Right lobe of liver (tissue), 6 donors: ENCODE data around the gene AADAC. TPM values are rescaled to one million over a fixed set of nuclear protein-coding genes. Genes with fewer than 3 reads are reported as not detected.
A peak's percentile ranks its signal among the peaks of the same experiment; 100 is the strongest.

Experiments
- ATAC-seq, 4 donors: fragments of 200-7000 bp; cut with Tn5 transposase; one replicate each; pipeline ENCODE4 v1.9.1; 2020; ENCODE audit warnings: mild to moderate bottlenecking in 4 of 4, moderate library complexity in 4 of 4
- DNase-seq, 3 donors: peaks; one replicate each; pipeline ENCODE4 v3.0.0-alpha.2; 2020
- H3K27ac ChIP-seq, 3 donors: fragments of 200-600 bp; one replicate each; pipeline ENCODE4 v1.8.0; 2022
- H3K27me3 ChIP-seq, 2 donors: fragments of 200-600 bp; one replicate each; pipeline ENCODE4 v1.8.0; 2022
- H3K36me3 ChIP-seq, 4 donors: fragments of 200-600 bp; sonication (generic) in 1 of 4; one replicate each; pipeline versions ENCODE4 v1.5.1 to v1.8.0; 2017 to 2022; ENCODE audit warnings: control low read depth in 1 of 4
- H3K4me1 ChIP-seq, 4 donors: fragments of 200-600 bp; sonication (generic) in 1 of 4; one replicate each; pipeline versions ENCODE4 v1.5.1 to v1.8.0; 2017 to 2022; ENCODE audit warnings: control low read depth in 1 of 4
- H3K4me3 ChIP-seq, 3 donors: fragments of 200-600 bp; one replicate each; pipeline ENCODE4 v1.8.0; 2022
- H3K9me3 ChIP-seq, 4 donors: fragments of 200-600 bp; sonication (generic) in 1 of 4; one replicate each; pipeline versions ENCODE4 v1.5.1 to v1.8.0; 2017 to 2022; ENCODE audit warnings: control low read depth in 1 of 4
- CTCF ChIP-seq, 4 donors: fragments of 200-600 bp in 3 of 4; fragments of 450-650 bp in 1 of 4; IDR thresholded peaks; one replicate each; pipeline versions ENCODE4 v1.5.1 to v1.8.0; 2016 to 2022; ENCODE audit warnings: antibody characterized with exemption in 4 of 4, mild to moderate bottlenecking in 2 of 4
- POLR2A ChIP-seq: fragments of 450-650 bp; IDR thresholded peaks from one replicate; pipeline ENCODE4 v1.6.1; 2017; ENCODE audit warnings: antibody characterized with exemption, mild to moderate bottlenecking
- WGBS: methylation state at CpG from one replicate; pipeline ENCODE4 v1.1.6; 2018; ENCODE audit warnings: low coverage, low lambda C conversion rate; ENCODE audit not compliant: insufficient coverage; ENCODE audit errors: missing lambda C conversion rate; 5-methylcytosine and 5-hydroxymethylcytosine counted together
- intact Hi-C, 2 donors: fragments of 100-400 bp; cut with DNase I; formaldehyde crosslinking; loops; one replicate each; pipeline versions ENCODE4 v1.11.2 to v1.14.1; 2022
- total RNA-seq, 6 experiments: library from RNA; depleted of rRNA in 2 of 6; stranded (reverse); fragments of >200 nt in 2 of 6; fragmentation: NEBNext Ultra II Directional in 3 of 6; extraction: Animal tissue kit (Norgen Biotek cat#: 25700) in 3 of 6; gene quantifications; one replicate each; pipeline versions ENCODE4 v1.1.0 to v1.2.4, GENCODE V29; 2016 to 2023
- donor health status: DM: no; HTN: yes; CAD: no.
- donor health status: DM: no; HTN: no; CAD: no.
- donor health status: DM: no; HTN: no; CAD: no.
- donor health status: DM: no; HTN: yes; CAD: no.
- donor health status: DM: no; HTN: yes; CAD: no.

The AADAC gene
- total RNA-seq, 6 experiments from 2014 or later, result 160 to 275 (median 229) TPM

- intact Hi-C loops, result no loop called here
- 70% methylated on average over 2 of the region's 2 CpGs for WGBS
- no peaks in the 10 kb centered on the region for H3K36me3 ChIP-seq
- H3K27ac ChIP-seq, result no peak overlapping the region
- DNase-seq, result no peak
- no peak for ATAC-seq
- TF ChIP-seq POLR2A, result no peak
- TF ChIP-seq CTCF (IDR thresholded peaks at IDR 0.05), result no peak
- H3K4me3 ChIP-seq, result no peak overlapping the region
- peaks cover 0 to 5% (median 0%) of the 10 kb centered on the region in 4 donors for H3K4me1 ChIP-seq
- no peaks in the 10 kb centered on the region for H3K9me3 ChIP-seq
- no peaks in the 10 kb centered on the region for H3K27me3 ChIP-seq
Measured at GRCh38 chr3:151811474-151811873, 2.4 kb upstream of the AADAC start.

- H3K36me3 ChIP-seq, result no peaks in the 10 kb centered on the region
- 20% methylated on average over 3 of the region's 3 CpGs for WGBS
- H3K4me3 ChIP-seq, result peak overlapping the region; percentile 30 to 57 (median 56)
- no peaks in the 10 kb centered on the region for H3K27me3 ChIP-seq
- TF ChIP-seq CTCF (IDR thresholded peaks at IDR 0.05) (peak in 2 of 4 donors; percentile 9), POLR2A (no peak)
- H3K4me1 ChIP-seq, result peaks cover 0 to 18% (median 0%) of the 10 kb centered on the region in 4 donors
- DNase-seq (peak; percentile 45 to 81 (median 70)), ATAC-seq (peak; percentile 76 to 84 (median 81))
- intact Hi-C loops, result no loop called here
- peak overlapping the region; percentile 55 to 72 (median 67) for H3K27ac ChIP-seq
- no peaks in the 10 kb centered on the region for H3K9me3 ChIP-seq
Measured at GRCh38 chr3:151814588-151814987, 672 bp downstream of the AADAC start.

DNA sequence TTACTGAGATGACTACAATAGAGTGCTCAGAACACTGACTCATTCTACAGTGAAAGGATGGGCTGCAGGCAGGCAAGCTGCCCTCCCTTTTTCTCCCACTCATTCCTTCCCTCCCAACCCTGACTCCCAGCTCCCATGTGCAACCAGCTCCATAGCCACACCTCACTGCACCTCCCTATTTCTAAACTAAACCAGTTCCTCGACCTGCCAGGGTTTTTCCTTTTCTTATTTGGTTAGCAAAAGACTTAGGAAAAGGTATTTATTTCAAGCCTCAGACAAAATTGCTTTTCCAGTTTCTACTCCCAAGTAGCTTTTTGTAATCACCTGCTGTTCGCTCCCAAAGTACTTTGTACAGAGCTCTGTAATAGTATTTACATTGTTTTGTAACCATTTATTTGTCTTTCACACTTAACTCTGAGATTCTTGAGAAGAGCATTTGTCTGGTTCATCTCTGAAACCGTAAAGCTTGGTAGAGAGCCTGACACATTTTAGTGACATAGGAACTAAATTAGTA lies 2.2 kb downstream of the AADAC start:
- Histone ChIP-seq H3K9me3 (no peaks in the 10 kb centered on the region), H3K4me3 (peak overlapping the region; percentile 30 to 57 (median 56)), H3K36me3 (no peaks in the 10 kb centered on the region), H3K4me1 (peaks cover 0 to 18% (median 0%) of the 10 kb centered on the region in 4 donors), H3K27me3 (no peaks in the 10 kb centered on the region), H3K27ac (peak overlapping the region; percentile 9 to 71 (median 67))
- DNase-seq (peak in 1 of 3 donors; percentile 23), ATAC-seq (peak; percentile 54 to 70 (median 63))
- intact Hi-C loops, result no loop called here
- no peak for TF ChIP-seq CTCF (IDR thresholded peaks at IDR 0.05)
- peak; percentile 41 for TF ChIP-seq POLR2A
- WGBS, result 15% methylated on average over 3 of the region's 3 CpGs

DNA sequence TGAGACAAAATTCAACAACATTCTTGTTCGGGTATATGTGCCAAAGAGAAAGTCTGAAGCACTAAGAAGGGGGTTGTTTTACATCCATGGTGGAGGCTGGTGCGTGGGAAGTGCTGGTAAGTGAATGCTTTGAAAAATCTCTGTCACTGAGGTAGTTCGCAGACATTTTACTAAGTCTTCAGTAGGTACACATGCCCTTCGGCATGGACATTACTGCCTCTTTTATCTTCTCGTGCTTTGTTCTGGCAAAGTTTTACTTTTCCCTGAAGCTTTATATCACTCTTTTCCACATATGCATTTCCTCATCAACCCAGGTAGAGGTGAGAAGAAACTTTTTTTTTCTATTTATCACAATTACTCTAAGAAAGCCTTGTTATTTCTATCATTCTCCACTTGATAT lies 3.6 kb downstream of the AADAC start:
- TF ChIP-seq POLR2A (peak; percentile 11), CTCF (IDR thresholded peaks at IDR 0.05) (no peak)
- H3K27me3 ChIP-seq, result no peaks in the 10 kb centered on the region
- peaks cover 0 to 18% (median 0%) of the 10 kb centered on the region in 4 donors for H3K4me1 ChIP-seq
- 28% methylated on average over 5 of the region's 5 CpGs for WGBS
- H3K9me3 ChIP-seq, result no peaks in the 10 kb centered on the region
- ATAC-seq (peak in 3 of 4 donors; percentile 13 to 32 (median 19)), DNase-seq (no peak)
- H3K36me3 ChIP-seq, result no peaks in the 10 kb centered on the region
- intact Hi-C loops, result no loop called here
- peak overlapping the region in 2 of 3 donors; percentile 3 to 67 for H3K27ac ChIP-seq
- peak overlapping the region in 2 of 3 donors; percentile 56 to 57 for H3K4me3 ChIP-seq
